Keratinocyte (primary cell): ENCODE measurements around the gene SOAT1.

ENCODE experiments used
- EZH2 ChIP-seq: IDR thresholded peaks from one replicate; pipeline ENCODE4 v1.6.1; 2012; ENCODE audit warnings: inconsistent platforms, mild to moderate bottlenecking, low read length, moderate library complexity
- TF ChIP-seq, protein P1 (sequence below), 3 experiments: IDR thresholded peaks in 1 of 3; conservative IDR thresholded peaks in 1 of 3; optimal IDR thresholded peaks in 1 of 3; 2 replicates in 2 of 3; 3 replicates in 1 of 3; pipeline versions ENCODE3 to v1.5.1; 2011; ENCODE audit warnings: low read length in 3 of 3, mild to moderate bottlenecking in 3 of 3, moderate library complexity in 2 of 3, control low read depth in 1 of 3, inconsistent platforms in 1 of 3; ENCODE audit not compliant: insufficient read depth in 2 of 3; ENCODE audit errors: extremely low read depth in 1 of 3

DNA sequence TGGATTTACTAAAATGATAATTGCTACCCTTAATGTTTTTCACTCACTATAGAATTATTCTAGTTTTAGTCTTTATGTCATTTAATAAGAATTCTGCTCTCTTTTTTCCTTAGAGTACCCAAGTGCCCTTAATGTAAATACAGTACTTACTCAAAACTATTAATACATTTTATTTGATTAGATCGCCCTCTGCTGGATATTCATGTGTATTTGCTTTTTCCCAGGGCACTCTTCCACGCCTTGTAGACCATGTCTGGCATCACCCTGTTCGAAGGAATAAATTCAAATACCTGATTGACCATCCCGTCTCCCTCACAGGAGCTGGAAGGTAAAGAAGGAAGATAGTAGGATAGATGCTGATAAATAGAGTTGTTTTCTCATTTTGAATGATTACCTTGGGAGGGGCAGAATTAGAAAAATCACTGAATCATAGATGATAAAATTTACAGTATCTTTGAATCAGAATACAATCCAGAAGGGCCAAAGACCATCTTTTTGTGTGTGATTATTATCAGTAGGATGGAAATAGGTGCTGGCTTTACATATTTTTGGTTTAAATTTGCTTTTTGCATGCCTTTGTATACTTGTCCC lies 76.2 kb downstream of the SOAT1 start:
- TF ChIP-seq, protein P1, sequence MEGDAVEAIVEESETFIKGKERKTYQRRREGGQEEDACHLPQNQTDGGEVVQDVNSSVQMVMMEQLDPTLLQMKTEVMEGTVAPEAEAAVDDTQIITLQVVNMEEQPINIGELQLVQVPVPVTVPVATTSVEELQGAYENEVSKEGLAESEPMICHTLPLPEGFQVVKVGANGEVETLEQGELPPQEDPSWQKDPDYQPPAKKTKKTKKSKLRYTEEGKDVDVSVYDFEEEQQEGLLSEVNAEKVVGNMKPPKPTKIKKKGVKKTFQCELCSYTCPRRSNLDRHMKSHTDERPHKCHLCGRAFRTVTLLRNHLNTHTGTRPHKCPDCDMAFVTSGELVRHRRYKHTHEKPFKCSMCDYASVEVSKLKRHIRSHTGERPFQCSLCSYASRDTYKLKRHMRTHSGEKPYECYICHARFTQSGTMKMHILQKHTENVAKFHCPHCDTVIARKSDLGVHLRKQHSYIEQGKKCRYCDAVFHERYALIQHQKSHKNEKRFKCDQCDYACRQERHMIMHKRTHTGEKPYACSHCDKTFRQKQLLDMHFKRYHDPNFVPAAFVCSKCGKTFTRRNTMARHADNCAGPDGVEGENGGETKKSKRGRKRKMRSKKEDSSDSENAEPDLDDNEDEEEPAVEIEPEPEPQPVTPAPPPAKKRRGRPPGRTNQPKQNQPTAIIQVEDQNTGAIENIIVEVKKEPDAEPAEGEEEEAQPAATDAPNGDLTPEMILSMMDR (optimal IDR thresholded peaks at IDR 0.05 in 1 of 3, IDR thresholded peaks at IDR 0.05 in 1 of 3, conservative IDR thresholded peaks at IDR 0.05 in 1 of 3; ENCODE audit: extremely low read depth in 1 of 3, insufficient read depth in 2 of 3, low read length in 3 of 3): peak; percentile 29 to 57 (median 56)
- no peak for TF ChIP-seq EZH2
